SK-N-SH treated with all-trans-retinoic acid at 6 μM for 48 hours (cell line): ENCODE results near the gene CCRL2.

Source experiments
- PPARA ChIP-seq: fragments of 250-450 bp; sonication (Bioruptor Pico); IDR thresholded peaks from 2 replicates; pipeline ENCODE4 v1.5.0; 2020; ENCODE audit warnings: mild to moderate bottlenecking, borderline replicate concordance
- RARB ChIP-seq: fragments of 250-450 bp; sonication (Bioruptor Pico); IDR thresholded peaks from 2 replicates; pipeline ENCODE4 v1.8.0; 2021; ENCODE audit warnings: mild to moderate bottlenecking, moderate library complexity
- ZNF8 ChIP-seq: fragments of 450-650 bp; formaldehyde crosslinking; IDR thresholded peaks from 2 replicates; pipeline ENCODE4 v1.5.0; 2020; ENCODE audit warnings: mild to moderate bottlenecking, moderate library complexity

DNA sequence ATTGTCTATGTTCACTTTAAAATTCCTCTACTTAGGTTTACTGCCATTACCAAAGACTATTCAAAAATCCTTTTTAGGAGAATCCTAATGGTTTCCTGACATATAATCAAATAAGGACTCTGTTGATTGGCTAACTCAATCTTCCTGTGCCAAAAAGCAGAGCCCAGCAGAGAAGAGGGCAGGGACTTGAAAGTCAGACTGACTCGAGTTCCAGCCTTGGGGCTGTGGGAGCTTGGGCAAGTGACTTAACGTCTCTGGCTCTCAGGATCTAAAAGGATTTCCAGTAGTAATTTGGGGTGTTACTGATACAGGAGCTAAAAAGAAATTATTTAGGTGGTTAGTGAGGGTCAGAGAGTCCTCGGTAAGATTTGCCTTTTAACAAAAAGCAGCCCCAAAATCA is 25.4 kb upstream of the CCRL2 start:
- TF ChIP-seq ZNF8 = no peak
- TF ChIP-seq RARB (CRISPR knock-in tag) = no peak
- no peak for TF ChIP-seq PPARA (CRISPR knock-in tag)
